B cell (primary cell): Measurements from ENCODE around the gene TAS2R19.

ENCODE experiments used
- EZH2 ChIP-seq: IDR thresholded peaks from 2 replicates; pipeline ENCODE4 v1.6.1; 2012; ENCODE audit warnings: borderline replicate concordance, low read depth, mild to moderate bottlenecking, moderate library complexity, low read length; ENCODE audit not compliant: insufficient read depth, poor library complexity, severe bottlenecking
- TF ChIP-seq, protein P1 (sequence below): fragments of 200-600 bp; IDR thresholded peaks from one replicate; pipeline ENCODE4 v1.8.0; 2022; ENCODE audit warnings: antibody characterized with exemption, mild to moderate bottlenecking

DNA sequence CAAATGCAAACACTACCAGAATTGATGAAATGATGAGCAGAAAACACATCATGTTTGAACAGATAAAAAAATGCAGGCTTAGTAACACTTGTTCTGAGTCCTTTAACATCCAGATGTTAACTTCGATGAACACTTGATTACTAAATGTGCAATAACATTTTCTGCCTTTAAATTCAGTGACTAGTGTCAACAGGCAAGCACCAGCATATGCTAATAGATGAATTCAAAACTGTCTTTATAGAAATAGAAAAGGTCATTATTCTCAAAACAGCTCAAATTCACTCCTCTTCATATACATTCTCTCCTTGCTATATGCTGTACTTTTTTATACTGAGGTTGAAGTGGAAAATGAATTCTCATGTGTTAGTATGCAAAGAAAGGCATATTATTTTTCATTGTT is at the start of gene TAS2R19:
- TF ChIP-seq EZH2 = no peak
- TF ChIP-seq, protein P1, sequence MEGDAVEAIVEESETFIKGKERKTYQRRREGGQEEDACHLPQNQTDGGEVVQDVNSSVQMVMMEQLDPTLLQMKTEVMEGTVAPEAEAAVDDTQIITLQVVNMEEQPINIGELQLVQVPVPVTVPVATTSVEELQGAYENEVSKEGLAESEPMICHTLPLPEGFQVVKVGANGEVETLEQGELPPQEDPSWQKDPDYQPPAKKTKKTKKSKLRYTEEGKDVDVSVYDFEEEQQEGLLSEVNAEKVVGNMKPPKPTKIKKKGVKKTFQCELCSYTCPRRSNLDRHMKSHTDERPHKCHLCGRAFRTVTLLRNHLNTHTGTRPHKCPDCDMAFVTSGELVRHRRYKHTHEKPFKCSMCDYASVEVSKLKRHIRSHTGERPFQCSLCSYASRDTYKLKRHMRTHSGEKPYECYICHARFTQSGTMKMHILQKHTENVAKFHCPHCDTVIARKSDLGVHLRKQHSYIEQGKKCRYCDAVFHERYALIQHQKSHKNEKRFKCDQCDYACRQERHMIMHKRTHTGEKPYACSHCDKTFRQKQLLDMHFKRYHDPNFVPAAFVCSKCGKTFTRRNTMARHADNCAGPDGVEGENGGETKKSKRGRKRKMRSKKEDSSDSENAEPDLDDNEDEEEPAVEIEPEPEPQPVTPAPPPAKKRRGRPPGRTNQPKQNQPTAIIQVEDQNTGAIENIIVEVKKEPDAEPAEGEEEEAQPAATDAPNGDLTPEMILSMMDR = no peak
